EL (cell line): ENCODE measurements around the gene DUSP8.
A peak's percentile ranks its signal among the peaks of the same experiment; 100 is the strongest.
"Not testable (repeated sequence)": the region's sequence is repeated elsewhere in the genome, so short reads cannot be mapped to it uniquely, and the experiment has no call there.

ENCODE experiments used
- DNase-seq: peaks from one replicate; pipeline ENCODE4 v3.0.0-alpha.2; 2016

Gene DUSP8

GRCh38 chr11:1513326-1514296, 58.5 kb downstream of the DUSP8 start:
- DNase-seq = no peak

GRCh38 chr11:1512531-1513258, 59.4 kb downstream of the DUSP8 start:
- not testable (repeated sequence) for DNase-seq

GRCh38 chr11:1511937-1512496, 60.1 kb downstream of the DUSP8 start:
- DNase-seq = no peak

DNA sequence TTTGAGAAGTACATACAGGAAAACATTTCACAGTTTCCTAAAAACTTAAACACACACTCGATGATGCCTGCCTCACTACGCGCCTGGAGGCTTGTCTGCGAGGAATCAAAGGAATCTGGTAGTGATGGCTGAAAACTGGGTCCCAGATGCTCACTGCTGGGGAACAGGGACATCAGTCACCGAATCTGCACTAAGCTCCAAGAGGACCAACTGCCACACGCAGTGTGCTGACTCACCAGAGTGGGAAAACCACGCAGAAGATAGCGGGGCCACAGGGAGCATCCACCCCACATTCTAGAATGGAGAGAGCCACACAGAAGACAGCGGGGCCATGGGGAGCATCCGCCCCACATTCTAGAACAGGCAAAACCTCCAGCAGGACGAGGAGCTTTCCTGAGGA, 61.1 kb downstream of the DUSP8 start:
- DNase-seq = peak; percentile 16

GRCh38 chr11:1510351-1510750, 61.7 kb downstream of the DUSP8 start:
- DNase-seq = not testable (repeated sequence)

GRCh38 chr11:1509626-1510255, 62.3 kb downstream of the DUSP8 start:
- DNase-seq = no peak

DNA sequence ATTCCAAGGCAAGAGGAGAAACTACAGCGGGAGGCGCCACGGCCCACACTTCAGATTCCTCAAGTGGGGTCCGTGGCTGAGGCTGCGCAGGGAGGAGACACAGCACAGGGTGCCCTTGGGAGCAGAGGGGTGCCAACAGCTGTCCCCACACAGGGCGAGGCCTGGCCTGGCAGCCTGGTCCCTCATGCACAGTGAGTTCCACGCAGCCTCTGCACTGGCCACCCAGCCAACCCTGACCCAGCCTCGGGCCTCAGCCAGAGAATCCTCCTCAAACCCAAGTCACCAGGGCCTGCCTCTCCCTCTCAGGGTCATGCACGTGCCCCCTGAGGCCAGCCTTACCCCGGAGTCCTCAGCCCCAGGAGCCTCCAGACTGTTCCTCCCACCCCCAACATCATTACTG, 63.1 kb downstream of the DUSP8 start:
- no peak for DNase-seq

DNA sequence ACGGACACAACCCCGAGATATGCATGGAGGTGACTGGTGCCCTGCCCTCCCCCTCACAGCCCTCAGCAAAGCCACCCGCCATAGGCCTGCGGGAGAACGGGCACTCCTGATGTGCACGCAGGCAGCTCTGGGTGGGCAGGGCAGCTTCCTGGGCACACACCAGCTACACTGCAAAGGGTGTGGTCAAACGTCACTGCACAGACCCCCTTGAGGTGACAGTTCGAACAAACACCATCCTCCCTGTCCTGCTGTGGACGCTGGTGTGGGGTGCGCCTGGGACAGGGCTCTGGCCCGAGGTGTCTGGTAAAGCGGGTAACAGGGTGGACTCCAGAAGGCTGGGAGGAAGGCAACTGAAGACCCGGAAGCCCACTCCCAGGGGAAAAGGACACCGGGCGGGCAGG, 63.6 kb downstream of the DUSP8 start:
- no peak for DNase-seq

DNA sequence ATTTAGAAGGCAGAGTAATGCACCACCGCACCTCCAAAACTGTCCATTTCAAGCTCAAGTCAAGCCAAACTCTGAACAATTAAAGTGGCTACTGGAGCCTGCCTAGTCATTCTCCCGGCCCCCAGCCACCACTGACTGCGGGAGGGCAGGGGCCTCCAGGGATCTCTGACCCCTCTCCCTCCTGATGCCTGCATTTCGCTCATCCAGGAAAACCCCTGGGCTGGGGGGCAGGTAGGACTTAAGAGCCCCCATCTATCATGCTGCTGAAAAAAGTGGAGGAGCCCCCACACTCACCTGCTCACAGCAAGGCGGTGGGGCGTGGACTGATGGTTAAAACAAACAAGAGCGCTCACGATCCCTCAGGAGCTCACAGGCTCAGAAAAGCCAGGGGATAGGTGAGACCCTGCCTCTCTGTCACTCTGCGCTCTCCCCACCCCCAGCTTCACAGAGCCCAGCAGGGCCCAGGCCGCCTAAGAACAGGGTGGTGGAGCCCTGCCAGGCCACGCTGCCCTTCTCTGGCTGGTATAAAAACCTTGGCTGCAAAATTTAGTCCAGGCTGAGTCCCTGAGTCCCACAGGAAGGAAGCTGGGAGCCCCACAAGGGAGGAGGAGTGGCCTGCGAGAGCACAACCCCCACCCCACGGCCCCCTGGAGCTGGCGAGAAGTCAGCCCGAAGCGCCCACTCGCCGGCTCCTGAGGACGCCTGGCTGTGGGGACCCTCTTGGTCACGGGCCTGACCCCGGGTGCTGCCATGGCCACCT, 64.5 kb downstream of the DUSP8 start:
- DNase-seq = no peak

- no peak for DNase-seq
These were observed 65.1 kb downstream of the DUSP8 start for GRCh38 chr11:1506981-1507380.

DNA sequence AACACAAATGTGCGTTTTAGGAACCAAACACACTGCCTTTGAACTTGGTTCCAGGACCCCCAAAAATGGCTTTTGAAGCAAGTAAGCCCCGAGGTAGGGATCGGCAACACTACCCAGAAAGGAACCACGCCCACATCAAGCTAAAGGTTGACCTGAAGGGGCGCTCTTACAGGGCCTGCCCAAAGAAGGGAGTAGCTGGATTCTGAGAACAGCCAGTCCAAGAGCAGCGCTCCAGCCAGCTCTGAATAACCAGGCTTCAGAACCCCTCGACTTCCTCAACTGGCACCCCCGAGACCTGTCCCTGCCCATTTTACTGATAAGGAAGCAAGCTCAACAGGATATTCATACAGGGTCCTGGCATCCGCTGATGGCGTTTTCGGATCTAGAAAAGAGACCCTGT, 66.6 kb downstream of the DUSP8 start:
- DNase-seq = no peak

- no peak for DNase-seq
These were observed 67.3 kb downstream of the DUSP8 start for GRCh38 chr11:1504581-1505290.

GRCh38 chr11:1504138-1504537, 67.9 kb downstream of the DUSP8 start:
- no peak for DNase-seq
